Activated naive CD4-positive, alpha-beta T cell treated with anti-CD3 and anti-CD28 coated beads for 36 hours (primary cell): Measurements from ENCODE around the gene C16orf92. TPM values are rescaled to one million over a fixed set of nuclear protein-coding genes. Genes with fewer than 3 reads are reported as not detected.

ENCODE experiments used
- CTCF ChIA-PET: fragments of 350-600 bp; sonication (Branson Sonifier 250); formaldehyde crosslinking; loops from one replicate; lab custom pipeline; 2021; ENCODE audit warnings: antibody characterized with exemption; lab: Charles Lee
- DNase-seq: peaks from one replicate; pipeline ENCODE4 v3.0.0-alpha.2; 2020
- H3K27ac Mint-ChIP-seq: one replicate; pipeline ENCODE4 v1.8.0; 2021; ENCODE audit warnings: mild to moderate bottlenecking, mixed read lengths
- H3K27me3 Mint-ChIP-seq: one replicate; pipeline ENCODE4 v1.8.0; 2021; ENCODE audit warnings: low read depth, mixed read lengths
- H3K36me3 Mint-ChIP-seq: one replicate; pipeline ENCODE4 v1.8.0; 2021; ENCODE audit warnings: low read depth, mixed read lengths
- H3K4me1 Mint-ChIP-seq: one replicate; pipeline ENCODE4 v1.8.0; 2021; ENCODE audit warnings: low read depth, mixed read lengths
- H3K4me3 Mint-ChIP-seq: one replicate; pipeline ENCODE4 v1.8.0; 2021; ENCODE audit warnings: mild to moderate bottlenecking, moderate library complexity, mixed read lengths
- H3K9me3 Mint-ChIP-seq: one replicate; pipeline ENCODE4 v1.8.0; 2021; ENCODE audit warnings: mixed read lengths
- intact Hi-C: fragments of 100-400 bp; cut with micrococcal nuclease; formaldehyde crosslinking; loops from one replicate; pipeline ENCODE4 v1.15.1; 2023
- total RNA-seq, 2 experiments: library from RNA; stranded (reverse); gene quantifications; one replicate each; pipeline ENCODE4 v1.2.3, GENCODE V29; 2021

C16orf92 gene
- total RNA-seq, 2 experiments from 2014 or later = not detected

DNA sequence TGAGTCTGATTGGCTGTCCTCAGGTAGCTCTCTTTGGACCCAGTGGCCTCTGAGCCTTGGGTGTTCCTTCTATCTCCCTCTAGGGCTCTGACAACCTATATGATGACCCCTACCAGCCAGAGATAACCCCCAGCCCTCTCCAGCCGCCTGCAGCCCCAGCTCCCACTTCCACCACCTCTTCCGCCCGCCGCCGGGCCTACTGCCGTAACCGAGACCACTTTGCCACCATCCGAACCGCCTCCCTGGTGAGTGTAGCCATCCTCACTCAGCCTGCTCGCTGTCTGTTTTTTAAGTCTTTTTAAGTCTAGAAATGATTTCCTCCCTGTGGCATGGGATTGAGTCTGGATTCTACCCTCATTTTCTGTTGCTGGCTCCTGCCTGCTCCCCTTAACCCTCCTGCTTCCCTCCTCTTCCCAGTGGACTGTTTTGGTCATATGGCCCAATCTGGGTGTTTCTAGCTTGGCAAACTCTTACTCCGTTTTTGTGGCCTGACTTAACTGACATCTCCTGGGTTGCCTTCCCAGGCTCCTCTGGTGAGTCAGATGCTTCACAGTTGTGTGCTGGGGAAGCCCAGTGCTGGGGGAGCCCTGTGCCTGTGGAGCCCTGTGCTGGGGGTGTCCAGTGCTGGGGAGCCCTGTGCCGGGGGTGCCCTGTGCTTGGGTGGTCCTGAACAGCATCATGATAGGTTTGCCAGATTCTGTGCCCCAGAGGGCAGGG is 39.4 kb upstream of the C16orf92 start:
- intact Hi-C loops = no loop called here
- Mint-ChIP-seq H3K4me1 (no peaks in the 10 kb centered on the region), H3K36me3 (peaks cover 27% of the 10 kb centered on the region), H3K27ac (no peak overlapping the region), H3K4me3 (no peak overlapping the region), H3K27me3 (no peaks in the 10 kb centered on the region), H3K9me3 (no peaks in the 10 kb centered on the region)
- CTCF ChIA-PET = no interaction called here
- no peak for DNase-seq

GRCh38 chr16:29984137-29984763 is 38.7 kb upstream of the C16orf92 start:
- Mint-ChIP-seq H3K27ac (no peak overlapping the region), H3K4me3 (no peak overlapping the region), H3K27me3 (no peaks in the 10 kb centered on the region), H3K36me3 (peaks cover 27% of the 10 kb centered on the region), H3K9me3 (no peaks in the 10 kb centered on the region), H3K4me1 (no peaks in the 10 kb centered on the region)
- CTCF ChIA-PET = no interaction called here
- intact Hi-C loops = no loop called here
- DNase-seq = no peak

GRCh38 chr16:29984764-29985147 is 38.2 kb upstream of the C16orf92 start:
- H3K27ac Mint-ChIP-seq = no peak overlapping the region
- intact Hi-C loops = no loop called here
- CTCF ChIA-PET = no interaction called here
- no peaks in the 10 kb centered on the region for H3K27me3 Mint-ChIP-seq
- H3K9me3 Mint-ChIP-seq = no peaks in the 10 kb centered on the region
- DNase-seq = no peak
- peaks cover 24% of the 10 kb centered on the region for H3K36me3 Mint-ChIP-seq
- H3K4me3 Mint-ChIP-seq = no peak overlapping the region
- no peaks in the 10 kb centered on the region for H3K4me1 Mint-ChIP-seq

- CTCF ChIA-PET = interaction anchor here (0.6 to 0.8 kb wide), 3 partner anchors 85 to 137 kb away, joined by 3 read pairs; partner anchors contain the start of gene CDIPT
- Mint-ChIP-seq H3K9me3 (no peaks in the 10 kb centered on the region), H3K4me1 (no peaks in the 10 kb centered on the region), H3K36me3 (peaks cover 22% of the 10 kb centered on the region), H3K4me3 (no peak overlapping the region), H3K27ac (no peak overlapping the region), H3K27me3 (no peaks in the 10 kb centered on the region)
- no peak for DNase-seq
- intact Hi-C loops = no loop called here
These were observed 37.7 kb upstream of the C16orf92 start for GRCh38 chr16:29985271-29985811.

GRCh38 chr16:29986231-29986630 is 36.8 kb upstream of the C16orf92 start:
- Mint-ChIP-seq H3K9me3 (no peaks in the 10 kb centered on the region), H3K4me3 (no peak overlapping the region), H3K36me3 (peaks cover 23% of the 10 kb centered on the region), H3K4me1 (no peaks in the 10 kb centered on the region), H3K27me3 (no peaks in the 10 kb centered on the region), H3K27ac (no peak overlapping the region)
- CTCF ChIA-PET = interaction anchor here (0.6 to 0.7 kb wide), 2 partner anchors 86 to 123 kb away, joined by 3 read pairs; partner anchors contain the start of gene CDIPT
- intact Hi-C loops = no loop called here
- no peak for DNase-seq

DNA sequence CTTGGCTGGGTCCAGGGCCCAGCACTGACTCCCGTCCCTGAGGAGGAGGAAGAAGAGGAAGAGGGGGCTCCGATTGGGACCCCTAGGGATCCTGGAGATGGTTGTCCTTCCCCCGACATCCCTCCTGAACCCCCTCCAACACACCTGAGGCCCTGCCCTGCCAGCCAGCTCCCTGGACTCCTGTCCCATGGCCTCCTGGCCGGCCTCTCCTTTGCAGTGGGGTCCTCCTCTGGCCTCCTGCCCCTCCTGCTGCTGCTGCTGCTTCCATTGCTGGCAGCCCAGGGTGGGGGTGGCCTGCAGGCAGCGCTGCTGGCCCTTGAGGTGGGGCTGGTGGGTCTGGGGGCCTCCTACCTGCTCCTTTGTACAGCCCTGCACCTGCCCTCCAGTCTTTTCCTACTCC is 36.1 kb upstream of the C16orf92 start:
- intact Hi-C loops = no loop called here
- Mint-ChIP-seq H3K4me3 (no peak overlapping the region), H3K27ac (no peak overlapping the region), H3K4me1 (no peaks in the 10 kb centered on the region), H3K27me3 (no peaks in the 10 kb centered on the region), H3K36me3 (peaks cover 23% of the 10 kb centered on the region), H3K9me3 (no peaks in the 10 kb centered on the region)
- CTCF ChIA-PET = no interaction called here
- no peak for DNase-seq

DNA sequence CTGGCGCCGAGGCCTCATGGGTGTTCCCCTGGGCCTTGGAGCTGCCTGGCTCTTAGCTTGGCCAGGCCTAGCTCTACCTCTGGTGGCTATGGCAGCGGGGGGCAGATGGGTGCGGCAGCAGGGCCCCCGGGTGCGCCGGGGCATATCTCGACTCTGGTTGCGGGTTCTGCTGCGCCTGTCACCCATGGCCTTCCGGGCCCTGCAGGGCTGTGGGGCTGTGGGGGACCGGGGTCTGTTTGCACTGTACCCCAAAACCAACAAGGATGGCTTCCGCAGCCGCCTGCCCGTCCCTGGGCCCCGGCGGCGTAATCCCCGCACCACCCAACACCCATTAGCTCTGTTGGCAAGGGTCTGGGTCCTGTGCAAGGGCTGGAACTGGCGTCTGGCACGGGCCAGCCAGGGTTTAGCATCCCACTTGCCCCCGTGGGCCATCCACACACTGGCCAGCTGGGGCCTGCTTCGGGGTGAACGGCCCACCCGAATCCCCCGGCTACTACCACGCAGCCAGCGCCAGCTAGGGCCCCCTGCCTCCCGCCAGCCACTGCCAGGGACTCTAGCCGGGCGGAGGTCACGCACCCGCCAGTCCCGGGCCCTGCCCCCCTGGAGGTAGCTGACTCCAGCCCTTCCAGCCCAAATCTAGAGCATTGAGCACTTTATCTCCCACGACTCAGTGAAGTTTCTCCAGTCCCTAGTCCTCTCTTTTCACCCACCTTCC is 35.5 kb upstream of the C16orf92 start:
- peaks cover 19% of the 10 kb centered on the region for H3K36me3 Mint-ChIP-seq
- H3K9me3 Mint-ChIP-seq = no peaks in the 10 kb centered on the region
- no peak overlapping the region for H3K27ac Mint-ChIP-seq
- CTCF ChIA-PET = interaction anchor here (1.1 kb wide), 1 partner anchor 139 kb away, joined by 3 read pairs; no protein-coding TSS in a partner anchor
- intact Hi-C loops = no loop called here
- no peak overlapping the region for H3K4me3 Mint-ChIP-seq
- no peak for DNase-seq
- no peaks in the 10 kb centered on the region for H3K4me1 Mint-ChIP-seq
- H3K27me3 Mint-ChIP-seq = no peaks in the 10 kb centered on the region

GRCh38 chr16:29988346-29989075 is 34.5 kb upstream of the C16orf92 start:
- no peak overlapping the region for H3K4me3 Mint-ChIP-seq
- intact Hi-C loops = no loop called here
- CTCF ChIA-PET = interaction anchor here (1.1 to 1.4 kb wide), 2 partner anchors 44 to 140 kb away, joined by 3 read pairs; no protein-coding TSS in a partner anchor
- no peak overlapping the region for H3K27ac Mint-ChIP-seq
- H3K36me3 Mint-ChIP-seq = peaks cover 20% of the 10 kb centered on the region
- no peaks in the 10 kb centered on the region for H3K4me1 Mint-ChIP-seq
- no peaks in the 10 kb centered on the region for H3K27me3 Mint-ChIP-seq
- DNase-seq = no peak
- H3K9me3 Mint-ChIP-seq = no peaks in the 10 kb centered on the region

DNA sequence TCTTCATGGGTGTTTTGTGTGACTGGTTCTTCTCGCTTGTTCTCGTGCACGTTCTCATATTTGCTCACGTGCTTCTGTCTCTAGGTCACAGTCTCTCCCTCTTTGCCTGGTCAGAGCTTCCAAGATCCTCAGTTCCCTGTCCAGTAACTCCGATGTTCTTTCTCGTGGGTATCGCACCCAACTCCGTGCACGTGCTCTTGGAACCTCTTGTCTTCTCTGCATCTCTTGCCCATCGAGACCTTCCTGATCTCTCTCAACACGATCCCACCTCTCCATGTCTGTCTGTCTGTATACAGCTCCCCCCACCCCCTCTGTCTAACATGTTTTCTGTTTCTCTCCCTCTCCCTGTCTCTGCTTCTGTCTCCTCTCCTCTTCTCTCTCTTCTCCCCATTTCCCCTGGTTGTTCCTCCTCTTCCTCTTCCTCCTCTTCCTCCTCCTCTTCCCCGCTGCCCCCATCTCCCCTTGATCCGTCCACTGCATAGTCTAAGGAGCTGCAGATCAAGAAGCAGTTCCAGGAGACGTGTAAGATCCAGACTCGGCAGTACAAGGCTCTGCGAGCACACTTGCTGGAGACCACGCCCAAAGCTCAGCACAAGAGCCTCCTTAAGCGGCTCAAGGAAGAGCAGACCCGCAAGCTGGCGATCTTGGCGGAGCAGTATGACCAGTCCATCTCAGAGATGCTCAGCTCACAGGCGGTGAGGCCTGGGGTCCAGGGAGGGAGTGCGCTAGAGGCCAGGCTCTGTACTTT is 33.7 kb upstream of the C16orf92 start:
- no peaks in the 10 kb centered on the region for H3K9me3 Mint-ChIP-seq
- no peak overlapping the region for H3K4me3 Mint-ChIP-seq
- no peak for DNase-seq
- no peaks in the 10 kb centered on the region for H3K27me3 Mint-ChIP-seq
- H3K27ac Mint-ChIP-seq = no peak overlapping the region
- H3K4me1 Mint-ChIP-seq = peaks cover 5% of the 10 kb centered on the region
- CTCF ChIA-PET = interaction anchor here (0.6 to 1.4 kb wide), 2 partner anchors 43 to 66 kb away, joined by 3 read pairs; no protein-coding TSS in a partner anchor
- H3K36me3 Mint-ChIP-seq = peaks cover 24% of the 10 kb centered on the region
- intact Hi-C loops = no loop called here

- Mint-ChIP-seq H3K27ac (no peak overlapping the region), H3K27me3 (no peaks in the 10 kb centered on the region), H3K4me1 (peaks cover 13% of the 10 kb centered on the region), H3K36me3 (peaks cover 26% of the 10 kb centered on the region), H3K4me3 (no peak overlapping the region), H3K9me3 (no peaks in the 10 kb centered on the region)
- intact Hi-C loops = no loop called here
- CTCF ChIA-PET = no interaction called here
- DNase-seq = no peak
These were observed 33.0 kb upstream of the C16orf92 start for GRCh38 chr16:29990034-29990433.

DNA sequence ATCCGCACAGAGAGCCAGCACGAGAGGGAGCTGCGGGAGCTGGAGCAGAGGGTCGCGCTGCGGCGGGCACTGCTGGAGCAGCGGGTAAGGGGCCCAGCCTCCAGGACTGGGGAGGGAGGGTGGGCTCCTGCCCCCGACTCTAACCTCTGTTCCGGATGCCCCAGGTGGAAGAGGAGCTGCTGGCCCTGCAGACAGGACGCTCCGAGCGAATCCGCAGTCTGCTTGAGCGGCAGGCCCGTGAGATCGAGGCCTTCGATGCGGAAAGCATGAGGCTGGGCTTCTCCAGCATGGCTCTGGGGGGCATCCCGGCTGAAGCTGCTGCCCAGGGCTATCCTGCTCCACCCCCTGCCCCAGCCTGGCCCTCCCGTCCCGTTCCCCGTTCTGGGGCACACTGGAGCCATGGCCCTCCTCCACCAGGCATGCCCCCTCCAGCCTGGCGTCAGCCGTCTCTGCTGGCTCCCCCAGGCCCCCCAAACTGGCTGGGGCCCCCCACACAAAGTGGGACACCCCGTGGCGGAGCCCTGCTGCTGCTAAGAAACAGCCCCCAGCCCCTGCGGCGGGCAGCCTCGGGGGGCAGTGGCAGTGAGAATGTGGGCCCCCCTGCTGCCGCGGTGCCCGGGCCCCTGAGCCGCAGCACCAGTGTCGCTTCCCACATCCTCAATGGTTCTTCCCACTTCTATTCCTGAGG is 32.0 kb upstream of the C16orf92 start:
- H3K9me3 Mint-ChIP-seq = no peaks in the 10 kb centered on the region
- no peak overlapping the region for H3K27ac Mint-ChIP-seq

More for the DNA sequence above, 32.0 kb upstream of the C16orf92 start:
- H3K36me3 Mint-ChIP-seq = peaks cover 28% of the 10 kb centered on the region
- peaks cover 15% of the 10 kb centered on the region for H3K4me1 Mint-ChIP-seq
- no peaks in the 10 kb centered on the region for H3K27me3 Mint-ChIP-seq
- intact Hi-C loops = no loop called here
- no peak overlapping the region for H3K4me3 Mint-ChIP-seq
- no peak for DNase-seq
- CTCF ChIA-PET = no interaction called here
